ENCODE data around the gene TP53TG3C. TPM values are rescaled to one million over a fixed set of nuclear protein-coding genes. Genes with fewer than 3 reads are reported as not detected.

The TP53TG3C gene
- total RNA-seq (2022; extraction: Qiagen RNA extraction), result 0.22 to 0.50 TPM (median 0.44 TPM) in 3 of 5 replicates, not detected in the others

DNA sequence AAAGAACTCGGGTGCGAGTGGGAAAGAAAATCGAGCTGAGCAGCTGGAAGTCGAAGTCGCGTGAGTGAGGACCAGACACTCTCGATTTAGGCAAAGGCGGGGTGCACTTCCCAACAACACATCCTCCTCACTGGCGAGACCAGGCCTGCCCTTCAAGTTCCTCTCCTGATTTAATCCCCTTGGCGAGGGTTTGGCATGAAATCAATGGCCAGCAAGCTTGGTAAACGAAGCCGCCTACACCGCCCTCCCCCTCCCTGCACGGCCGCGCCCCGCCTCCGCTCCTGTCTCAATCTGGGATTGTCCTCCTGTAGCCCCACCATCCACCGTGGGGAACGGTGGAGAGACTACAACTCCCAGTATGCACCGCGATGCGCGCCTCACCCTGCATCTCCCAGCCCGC is at the start of gene TP53TG3C:
Gene TP53TG3C, plus strand, starts transcription at position 301 of the 400 bp plus-strand sequence. Its CDS starts 68 bp downstream, at position 369.

Other genes starting within 250 kb of the TP53TG3C start
- not detected in 5 replicates for gene TP53TG3E, start 110.1 kb downstream of the TP53TG3C start, total RNA-seq (2022; extraction: Qiagen RNA extraction)
- gene TP53TG3B, start 166.6 kb downstream of the TP53TG3C start, total RNA-seq (2022; extraction: Qiagen RNA extraction), result 0.29 to 0.61 TPM in 2 of 5 replicates, not detected in the others

All from A549 treated with dexamethasone at 1 μM for 4 hours (cell line).